NK-92 (cell line): Measurements from ENCODE around the gene ZNF69.
"Not testable (repeated sequence)": the region's sequence is repeated elsewhere in the genome, so short reads cannot be mapped to it uniquely, and the experiment has no call there.

Source experiments
- DNase-seq: peaks from one replicate; lab custom pipeline; 2025; ENCODE audit not compliant: unreplicated experiment; lab: John Stamatoyannopoulos, UW

Gene ZNF69

DNA sequence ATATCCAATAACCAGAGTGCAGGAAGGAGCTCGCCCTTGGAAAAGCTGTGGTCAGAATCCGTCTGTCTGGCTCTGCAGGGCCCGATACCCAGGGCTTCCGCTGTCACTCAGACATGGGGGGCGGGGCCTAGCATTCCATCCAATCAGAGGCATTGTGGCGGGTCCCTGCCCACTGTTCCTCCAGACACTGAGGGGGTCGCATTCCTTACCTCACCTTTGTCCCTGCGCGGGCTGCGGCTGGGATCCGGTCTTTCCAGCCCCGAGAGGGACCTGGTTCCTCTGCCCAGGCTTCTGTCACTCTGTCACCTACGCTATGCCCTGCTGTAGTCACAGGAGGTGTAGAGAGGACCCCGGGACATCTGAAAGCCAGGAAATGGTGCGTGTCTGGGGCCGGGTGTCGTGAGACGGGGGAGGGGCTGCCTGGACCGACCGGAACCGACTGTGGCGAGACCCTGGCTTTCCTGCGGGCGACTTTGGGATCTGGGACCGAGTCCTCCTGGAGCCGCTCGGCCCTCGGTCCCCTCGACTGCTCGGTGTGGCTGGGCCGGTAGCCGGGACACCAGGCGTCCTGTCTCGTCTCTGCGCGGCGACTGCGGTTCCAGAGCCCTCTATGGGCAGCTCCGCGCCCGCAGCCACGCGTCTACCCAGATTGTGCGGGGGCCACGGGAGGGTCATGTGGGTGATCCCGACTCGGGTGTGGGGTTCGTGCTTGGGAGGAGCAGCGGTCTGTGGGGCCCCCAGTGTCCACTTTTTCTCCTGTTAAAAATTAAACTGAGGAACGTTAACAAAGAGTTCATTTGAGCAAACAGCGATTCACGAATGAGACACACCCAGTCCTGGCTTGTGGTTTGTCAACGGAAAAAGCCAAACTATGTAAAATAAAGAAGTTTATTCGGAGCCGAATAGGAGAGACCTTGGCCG is at the start of gene ZNF69:
Gene ZNF69 (plus strand): TSS at position 172 of the 921 bp plus-strand sequence. CDS start 142 bp downstream, at position 314.
- DNase-seq = no peak

DNA sequence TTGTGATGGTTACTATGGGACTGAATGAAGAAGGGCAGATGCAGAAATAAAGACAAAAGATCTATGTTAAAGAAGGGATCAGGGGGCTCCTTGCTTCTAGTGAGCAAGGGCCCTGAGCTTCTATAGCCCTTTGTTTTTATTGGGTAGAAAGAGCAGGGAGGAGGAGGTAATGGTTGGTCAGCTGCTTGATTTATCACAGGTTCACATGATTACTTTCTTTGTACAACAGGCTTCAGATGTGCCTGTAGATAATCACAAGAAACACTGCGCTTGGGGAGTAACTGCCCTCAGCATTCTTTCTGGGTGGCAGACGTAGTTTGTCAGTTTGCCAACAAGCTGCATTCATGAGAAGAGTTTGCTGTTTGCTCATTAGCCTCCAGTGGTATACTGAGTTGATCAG is 43.9 kb upstream of the ZNF69 start:
- no peak for DNase-seq

DNA sequence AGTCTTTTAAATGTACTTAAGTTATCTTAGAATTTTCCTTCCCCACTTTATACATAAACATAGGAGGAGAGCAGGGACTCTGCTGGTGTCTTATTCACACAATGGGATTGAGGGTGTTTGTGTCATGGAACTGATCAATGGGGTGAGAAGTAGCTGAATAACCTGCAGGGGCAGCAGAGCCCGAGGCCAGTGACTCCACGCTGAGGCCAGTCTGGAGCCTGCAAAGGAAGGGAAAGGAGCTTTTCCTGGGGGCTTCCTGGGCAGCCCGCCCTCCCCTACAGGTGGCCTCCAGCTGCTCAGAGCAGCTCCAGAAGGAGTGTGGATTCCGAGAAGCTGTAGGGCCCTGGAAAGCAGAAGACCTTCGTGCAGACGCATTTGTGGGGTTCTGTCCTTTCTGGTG is 40.0 kb upstream of the ZNF69 start:
- DNase-seq = not testable (repeated sequence)

DNA sequence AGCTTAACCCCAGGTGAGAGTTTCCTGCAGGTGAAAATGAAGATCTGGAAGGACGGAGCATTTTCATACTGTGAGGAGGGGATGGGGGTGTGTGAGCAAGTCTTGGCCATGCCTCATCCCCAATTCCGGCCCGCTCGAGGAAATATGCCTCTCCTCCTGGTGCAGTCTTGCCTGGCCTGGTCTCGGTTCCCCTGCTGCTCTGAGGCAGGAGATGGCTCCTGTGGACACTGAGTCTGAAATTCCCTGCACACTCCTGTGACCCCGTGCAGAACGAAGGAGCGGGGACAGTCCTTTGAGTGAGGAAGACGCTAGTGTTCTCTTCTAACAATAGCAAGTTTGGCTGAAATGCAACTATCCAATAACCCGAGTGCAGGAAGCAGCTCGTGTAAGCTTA is 39.4 kb upstream of the ZNF69 start:
- DNase-seq = no peak

DNA sequence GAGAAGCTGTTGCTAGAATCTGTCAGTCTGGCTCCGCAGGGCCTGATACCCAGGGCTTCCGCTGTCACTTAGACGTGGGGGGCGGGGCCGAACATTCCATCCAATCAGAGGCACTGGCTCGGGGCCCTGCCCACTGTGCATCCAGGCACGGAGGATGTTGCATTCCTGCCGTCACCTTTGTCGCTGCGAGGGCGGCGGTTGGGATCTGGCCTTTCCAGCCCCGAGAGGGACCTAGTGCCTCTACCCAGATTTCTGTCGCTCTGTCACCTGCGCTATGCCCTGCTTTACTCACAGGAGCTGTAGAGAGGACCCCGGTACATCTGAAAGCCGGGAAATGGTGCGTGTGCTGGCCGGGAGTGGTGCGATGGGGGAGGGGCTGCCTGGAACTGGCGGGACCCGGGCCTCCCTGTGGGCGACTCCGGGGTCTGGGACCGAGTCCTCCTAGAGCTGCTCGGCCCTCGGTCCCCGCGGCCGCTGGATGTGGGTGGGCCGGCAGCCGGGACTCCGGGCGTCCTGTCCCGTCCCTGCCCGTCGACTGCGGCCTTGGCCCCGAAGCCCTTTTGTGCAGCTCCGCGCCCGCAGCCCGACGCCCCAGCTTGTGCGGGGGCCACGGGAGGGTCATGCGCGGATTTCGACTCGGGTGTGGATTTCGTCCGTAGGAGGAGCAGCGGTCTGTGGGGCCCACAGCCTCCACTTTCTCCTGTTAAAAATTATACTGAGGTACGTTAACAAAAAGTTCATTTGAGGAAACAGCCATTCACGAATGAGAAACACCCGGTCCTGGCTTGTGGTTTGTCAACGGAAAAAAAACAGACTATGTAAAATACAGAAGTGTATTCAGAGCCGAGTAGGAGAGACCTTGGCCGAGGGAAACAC is 38.8 kb upstream of the ZNF69 start, which contains the start of gene ZNF439:
Gene ZNF439 (plus strand): TSS at position 133 of the 876 bp plus-strand sequence. CDS start 142 bp downstream, at position 275.
- peak; percentile 32 for DNase-seq

DNA sequence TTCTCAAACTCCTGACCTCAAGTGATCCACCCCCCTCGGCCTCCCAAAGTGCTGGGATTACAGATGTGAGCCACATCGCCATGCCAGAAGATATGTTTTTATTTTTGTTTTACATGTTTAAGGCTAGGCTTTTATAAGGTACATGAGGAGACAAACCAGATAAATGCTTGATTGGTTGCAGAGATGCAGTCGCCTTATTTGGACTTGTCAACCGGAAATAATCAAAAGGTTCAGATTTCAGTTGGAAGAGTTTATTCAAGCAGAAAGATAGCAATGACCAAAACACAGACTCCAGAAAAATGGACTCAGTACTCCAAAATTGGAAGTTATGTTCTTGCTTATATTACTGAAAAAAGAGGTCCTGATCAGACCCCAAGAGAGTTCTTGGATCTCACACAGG is 37.3 kb upstream of the ZNF69 start:
- DNase-seq = not testable (repeated sequence)

DNA sequence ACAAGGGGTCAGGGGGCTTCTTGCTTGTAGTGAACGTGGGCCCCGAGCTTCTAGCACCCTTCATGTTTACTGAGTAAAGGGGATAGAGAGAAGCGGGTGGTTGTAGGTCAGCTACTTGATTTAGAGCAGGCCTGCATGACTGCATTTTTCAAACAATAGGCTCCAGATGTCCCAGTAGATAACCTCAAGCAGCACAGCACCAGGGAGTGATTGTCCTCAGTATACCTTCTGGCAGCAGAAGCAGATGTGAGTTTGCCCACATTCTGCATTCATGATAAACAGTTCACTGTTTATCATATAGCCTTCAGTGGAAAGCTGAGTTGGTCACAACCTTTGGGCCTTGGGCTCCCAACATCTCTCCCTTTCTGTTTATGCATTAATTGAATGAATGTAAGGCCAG is 34.2 kb upstream of the ZNF69 start:
- no peak for DNase-seq

DNA sequence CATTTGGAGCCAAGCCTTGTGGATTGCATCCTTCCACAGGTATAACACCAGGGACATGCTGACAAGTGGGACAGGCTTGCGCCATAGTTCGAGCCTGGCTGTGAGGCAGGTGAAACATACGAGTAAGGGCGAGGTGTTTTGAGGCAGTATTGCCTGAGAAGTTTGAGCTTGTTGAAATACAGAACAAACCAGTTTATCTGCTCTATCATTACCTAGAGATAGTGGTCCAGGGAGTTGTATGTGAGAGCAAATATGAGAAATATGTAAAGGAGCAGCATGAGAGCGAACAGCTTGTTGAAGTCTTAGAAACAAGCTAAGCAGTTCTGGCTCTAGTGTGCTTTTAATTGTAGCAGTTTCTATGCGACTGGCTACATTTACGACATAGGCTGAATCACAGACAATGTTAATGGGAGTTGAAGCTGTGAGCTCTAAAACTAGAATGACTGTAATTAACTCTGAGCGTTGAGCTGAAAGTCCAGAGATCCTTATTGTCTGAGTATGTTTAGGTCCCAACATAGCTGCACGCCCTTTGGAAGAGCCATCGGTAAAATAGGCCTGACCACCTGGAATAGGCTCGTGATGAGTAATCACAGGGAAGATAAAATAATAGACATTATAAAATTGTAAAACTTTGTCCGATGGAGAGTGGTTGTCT is 30.9 kb upstream of the ZNF69 start:
- no peak for DNase-seq

DNA sequence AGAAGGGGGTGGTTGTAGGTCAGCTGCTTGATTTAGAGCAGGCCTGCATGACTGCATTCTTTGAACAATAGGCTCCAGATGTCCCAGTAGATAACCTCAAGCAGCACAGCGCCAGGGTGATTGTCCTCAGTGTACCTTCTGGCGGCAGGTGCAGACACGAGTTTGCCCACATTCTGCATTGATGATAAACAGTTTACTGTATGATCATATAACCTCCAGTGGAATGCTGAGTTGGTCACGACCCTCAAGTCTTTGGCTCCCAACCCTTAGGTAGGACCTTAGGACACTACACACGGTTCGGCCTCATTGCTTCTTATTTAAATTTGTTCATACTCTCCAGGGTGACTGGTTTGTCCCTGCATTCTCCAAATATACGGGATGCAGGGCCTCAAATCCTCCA is 26.9 kb upstream of the ZNF69 start:
- DNase-seq = no peak

DNA sequence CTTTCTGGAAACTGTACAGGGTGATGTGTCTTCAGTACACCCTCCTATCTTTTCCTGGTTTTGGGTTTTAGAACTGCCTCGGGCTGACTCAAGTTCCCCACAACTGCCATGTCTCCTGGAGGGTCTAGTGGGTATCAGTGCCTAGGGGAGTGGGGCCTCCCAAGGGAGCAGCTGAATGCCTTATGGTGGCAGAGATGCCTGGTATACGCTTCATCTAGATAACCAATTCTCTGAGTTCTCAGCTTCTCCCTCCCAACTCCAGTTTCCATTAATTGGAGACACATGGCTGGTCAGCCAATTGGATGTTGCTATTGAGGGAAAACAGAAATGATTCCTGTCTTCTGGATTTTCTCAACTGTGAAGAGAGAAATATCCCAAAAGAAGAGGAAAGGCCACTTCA is 26.3 kb upstream of the ZNF69 start:
- no peak for DNase-seq

DNA sequence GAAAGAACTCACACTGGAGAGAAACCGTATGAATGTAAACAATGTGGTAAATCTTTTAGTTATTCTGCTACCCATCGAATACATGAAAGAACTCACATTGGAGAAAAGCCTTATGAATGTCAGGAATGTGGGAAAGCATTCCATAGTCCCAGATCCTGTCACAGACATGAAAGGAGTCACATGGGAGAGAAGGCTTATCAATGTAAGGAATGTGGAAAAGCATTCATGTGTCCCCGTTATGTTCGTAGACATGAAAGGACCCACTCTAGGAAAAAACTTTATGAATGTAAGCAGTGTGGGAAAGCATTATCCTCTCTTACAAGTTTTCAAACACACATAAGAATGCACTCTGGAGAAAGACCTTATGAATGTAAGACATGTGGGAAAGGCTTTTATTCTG is 19.8 kb upstream of the ZNF69 start:
- not testable (repeated sequence) for DNase-seq

DNA sequence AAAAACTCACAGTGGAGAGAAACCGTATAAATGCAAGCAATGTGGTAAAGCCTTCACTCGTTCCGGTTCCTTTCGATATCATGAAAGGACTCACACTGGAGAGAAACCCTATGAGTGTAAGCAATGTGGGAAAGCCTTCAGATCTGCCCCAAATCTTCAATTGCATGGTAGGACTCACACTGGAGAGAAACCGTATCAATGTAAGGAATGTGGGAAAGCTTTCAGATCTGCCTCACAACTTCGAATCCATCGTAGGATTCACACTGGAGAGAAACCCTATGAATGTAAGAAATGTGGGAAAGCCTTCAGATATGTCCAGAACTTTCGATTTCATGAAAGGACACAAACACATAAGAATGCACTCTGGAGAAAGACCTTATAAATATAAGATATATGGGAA is 19.4 kb upstream of the ZNF69 start:
- no peak for DNase-seq

DNA sequence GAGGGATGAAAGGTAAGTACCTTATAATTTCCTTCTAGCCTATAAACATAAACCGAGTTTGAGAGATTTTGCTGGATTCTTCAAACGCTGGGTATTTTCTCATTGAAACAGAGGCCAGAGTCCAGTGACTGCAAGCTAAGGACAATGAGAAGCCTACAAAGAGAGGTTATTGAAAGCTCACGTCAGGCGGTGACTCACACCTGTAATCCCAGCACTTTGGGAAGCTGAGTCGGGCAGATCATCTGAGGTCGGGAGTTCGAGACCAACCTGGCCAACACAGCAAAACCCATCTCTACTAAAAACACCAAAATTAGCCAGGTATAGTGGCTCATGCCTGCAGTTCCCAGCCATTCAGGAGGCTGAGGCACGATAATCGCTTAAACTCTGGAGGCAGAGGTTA is 15.0 kb upstream of the ZNF69 start:
- DNase-seq = no peak

DNA sequence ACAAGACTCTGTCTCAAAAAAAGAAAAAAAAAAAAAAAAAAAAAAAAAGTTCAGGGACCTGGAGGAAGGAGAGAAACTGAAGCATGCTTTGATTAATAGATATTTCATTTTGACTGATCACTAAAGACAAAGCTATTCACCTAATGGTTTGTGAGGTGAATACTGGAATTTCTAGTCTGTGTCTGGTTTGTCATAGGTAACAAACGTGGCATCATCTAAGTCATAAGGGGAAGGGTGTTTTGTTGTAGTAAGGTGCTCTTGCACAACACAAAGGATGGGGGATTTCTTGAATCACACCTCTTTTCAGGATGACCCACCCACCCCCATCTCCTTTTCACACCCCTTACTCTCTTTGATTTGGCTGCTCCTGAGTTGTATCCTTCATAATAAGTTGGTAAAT is 13.8 kb upstream of the ZNF69 start:
- no peak for DNase-seq

DNA sequence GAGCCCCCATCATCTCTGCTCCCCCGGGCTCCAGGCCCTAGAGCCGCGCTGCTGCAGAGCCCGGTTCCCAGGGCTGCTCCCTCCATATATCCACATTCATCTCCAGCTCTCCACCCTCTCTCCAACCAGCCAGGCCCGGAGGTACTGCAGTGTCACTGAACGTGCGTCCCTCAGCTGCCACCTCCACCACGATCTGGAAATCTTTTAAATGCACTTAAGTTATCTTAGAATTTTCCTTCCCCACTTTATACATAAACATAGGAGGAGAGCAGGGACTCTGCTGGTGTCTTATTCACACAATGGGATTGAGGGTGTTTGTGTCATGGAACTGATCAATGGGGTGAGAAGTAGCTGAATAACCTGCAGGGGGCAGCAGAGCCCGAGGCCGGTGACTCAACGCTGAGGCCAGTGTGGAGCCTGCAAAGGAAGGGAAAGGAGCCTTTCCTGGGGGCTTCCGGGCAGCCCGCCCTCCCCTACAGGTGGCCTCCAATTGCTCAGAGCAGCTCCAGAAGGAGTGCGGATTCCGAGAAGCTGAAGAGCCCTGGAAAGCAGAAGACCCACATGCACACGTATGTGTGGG is 7.8 kb upstream of the ZNF69 start:
- not testable (repeated sequence) for DNase-seq

DNA sequence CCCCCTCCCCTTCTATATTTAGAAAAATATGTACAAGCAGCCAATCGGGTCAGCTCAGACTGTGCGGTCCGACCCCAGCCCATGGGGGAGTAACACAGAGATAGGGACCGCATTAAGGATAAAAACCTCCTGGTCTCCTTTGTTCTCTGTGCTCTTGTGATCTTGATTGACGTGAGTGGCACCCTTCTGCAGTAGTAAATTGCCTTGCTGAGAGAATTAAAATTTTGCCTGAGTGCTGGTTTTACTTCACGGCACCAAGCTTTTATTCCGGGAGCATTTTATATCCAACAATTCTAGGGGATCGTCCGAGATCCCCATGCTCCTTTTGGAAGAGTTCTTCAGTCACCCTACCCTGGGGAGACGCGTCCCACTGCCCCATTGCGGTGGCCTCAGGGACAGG is 7.0 kb upstream of the ZNF69 start:
- DNase-seq = no peak

DNA sequence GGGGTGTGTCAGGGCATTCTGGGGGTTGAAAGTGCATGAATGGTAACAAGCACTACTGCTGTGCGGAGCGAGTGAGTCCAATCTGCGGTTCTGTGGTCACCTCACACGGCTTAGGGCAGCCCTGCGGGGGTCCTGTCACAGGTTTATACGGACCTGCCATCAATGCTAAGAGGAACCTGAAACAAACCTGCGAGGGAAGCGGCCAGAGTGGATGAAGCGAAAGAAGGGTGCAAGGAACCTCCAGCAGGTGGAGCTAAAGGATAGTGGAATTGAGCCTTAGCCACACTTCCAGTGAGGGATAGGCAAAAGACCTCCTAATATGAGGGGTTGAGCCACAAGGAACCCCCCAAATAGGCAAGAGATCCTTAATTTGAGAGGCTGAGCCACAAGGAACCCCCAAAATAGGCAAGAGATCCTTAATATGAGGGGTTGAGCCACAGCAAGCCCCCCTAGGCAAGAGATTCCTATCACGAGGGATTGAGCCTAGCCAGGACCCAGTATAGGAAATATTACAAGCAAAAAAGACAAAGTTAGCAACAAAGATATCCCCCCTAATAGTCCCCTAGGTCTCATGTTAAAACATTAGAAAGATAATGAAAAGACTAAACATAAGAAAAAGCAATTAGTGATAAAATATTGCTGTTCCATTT is 6.3 kb upstream of the ZNF69 start:
- no peak for DNase-seq

DNA sequence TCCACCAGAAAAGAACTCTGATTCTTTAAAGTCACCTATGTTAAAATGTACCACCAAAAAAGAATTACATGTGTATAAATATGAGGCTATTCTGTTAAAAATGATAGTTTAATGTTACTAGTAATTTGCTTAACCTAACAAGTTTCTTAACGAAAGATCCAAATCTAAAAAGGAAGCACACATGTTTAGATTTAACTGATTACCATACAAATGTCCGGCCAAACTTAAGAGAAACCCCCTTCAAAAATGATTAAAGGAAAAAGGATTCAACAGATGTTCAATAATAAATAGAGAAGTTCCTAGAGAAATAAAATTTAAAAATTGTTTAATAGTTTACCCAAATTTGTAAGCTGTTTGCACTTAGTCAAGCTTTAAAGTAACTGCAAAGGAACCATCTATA is 5.0 kb upstream of the ZNF69 start:
- DNase-seq = no peak

DNA sequence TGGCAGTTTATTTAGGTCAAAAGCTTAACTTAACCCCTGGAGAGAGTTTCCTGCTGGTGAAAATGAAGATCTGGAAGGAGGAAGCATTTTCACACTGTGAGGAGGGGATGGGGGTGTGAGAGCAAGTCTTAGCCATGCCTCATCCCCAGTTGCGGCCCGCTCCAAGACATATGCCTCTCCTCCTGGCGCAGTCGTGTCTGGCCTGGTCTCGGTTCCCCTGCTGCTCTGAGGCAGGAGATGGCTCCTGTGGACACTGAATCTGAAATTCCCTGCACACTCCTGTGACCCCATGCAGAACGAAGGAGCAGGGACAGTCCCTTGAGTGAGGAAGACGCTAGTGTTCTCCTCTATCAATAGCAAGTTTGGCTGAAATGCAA is 360 bp upstream of the ZNF69 start:
- no peak for DNase-seq

DNA sequence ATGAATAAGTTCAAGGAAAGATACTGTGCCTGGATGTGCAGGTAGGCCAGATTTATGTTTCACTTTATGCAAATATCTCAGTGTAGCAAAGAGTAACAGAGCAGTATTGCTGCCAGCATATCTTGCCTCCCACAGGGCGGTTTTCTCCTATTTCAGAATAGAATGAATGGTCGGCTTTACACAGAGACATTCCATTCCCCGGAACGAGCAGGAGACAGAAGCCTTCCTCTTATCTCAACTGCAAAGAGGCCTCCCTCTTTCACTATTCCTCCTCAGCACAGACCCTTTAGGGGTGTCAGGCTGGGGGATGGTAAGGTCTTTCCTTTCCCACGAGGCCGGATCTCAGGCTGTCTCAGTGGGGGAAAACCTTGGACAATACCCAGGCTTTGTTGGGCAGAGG is 2.3 kb downstream of the ZNF69 start:
- not testable (repeated sequence) for DNase-seq

DNA sequence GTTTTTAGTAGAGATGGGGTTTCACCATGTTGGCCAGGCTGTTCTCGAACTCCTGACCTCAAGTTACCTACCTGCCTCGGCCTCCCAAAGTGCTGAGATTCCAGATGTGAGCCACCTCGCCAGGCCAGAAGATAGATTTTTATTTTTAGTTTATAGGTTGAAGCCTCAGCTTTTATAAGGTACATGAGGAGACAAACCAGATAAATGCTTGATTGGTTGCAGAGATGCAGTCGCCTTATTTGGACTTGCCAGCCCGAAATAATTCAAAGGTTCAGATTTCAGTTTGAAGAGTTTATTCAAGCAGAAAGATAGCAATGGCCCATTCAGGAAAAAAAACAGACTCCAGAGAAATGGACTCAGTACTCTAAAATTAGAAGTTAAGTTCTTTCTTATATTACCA is 3.1 kb downstream of the ZNF69 start:
- no peak for DNase-seq
